K562 (cell line): ENCODE measurements around the gene CEL. TPM values are rescaled to one million over a fixed set of nuclear protein-coding genes. Genes with fewer than 3 reads are reported as not detected.
A peak's percentile ranks its signal among the peaks of the same experiment; 100 is the strongest.

ENCODE experiments used
- CHCHD3 ChIP-seq: fragments of 250-450 bp; sonication (Bioruptor Pico); IDR thresholded peaks from 2 replicates; pipeline ENCODE4 v2.1.2; 2022; ENCODE audit warnings: mild to moderate bottlenecking
- DNMT1 ChIP-seq: fragments of 450-650 bp; IDR thresholded peaks from 2 replicates; pipeline ENCODE4 v1.6.1; 2016; ENCODE audit warnings: antibody characterized with exemption, mild to moderate bottlenecking
- EP400 ChIP-seq: fragments of 450-650 bp; IDR thresholded peaks from 2 replicates; pipeline ENCODE4 v1.6.1; 2017; ENCODE audit warnings: antibody characterized with exemption, mild to moderate bottlenecking, moderate library complexity
- EWSR1 ChIP-seq: fragments of 450-650 bp; IDR thresholded peaks from 2 replicates; pipeline ENCODE4 v1.6.1; 2018; ENCODE audit warnings: borderline replicate concordance, mild to moderate bottlenecking, low read depth, moderate library complexity; ENCODE audit not compliant: partially characterized antibody
- JUND ChIP-seq, 2 experiments: IDR thresholded peaks; 2 replicates in 1 of 2; 3 replicates in 1 of 2; pipeline ENCODE4 v1.6.1; 2011; ENCODE audit warnings: borderline replicate concordance in 2 of 2, low read depth in 2 of 2, low read length in 2 of 2, improper control_type of control experiment in 1 of 2, missing biosample characterization in 1 of 2, missing genetic modification characterization in 1 of 2, missing genetic modification reagents in 1 of 2
- MAZ ChIP-seq, 2 experiments: fragments of 450-650 bp in 1 of 2; sonication (generic) in 1 of 2; formaldehyde crosslinking; IDR thresholded peaks in 1 of 2; conservative IDR thresholded peaks in 1 of 2; 2 replicates each; pipeline versions ENCODE4 v1.4.0 to v1.5.0; 2020; ENCODE audit warnings: mild to moderate bottlenecking in 1 of 2, missing genetic modification reagents in 1 of 2
- NCOA1 ChIP-seq: fragments of 450-650 bp; IDR thresholded peaks from 2 replicates; pipeline ENCODE4 v1.6.1; 2016; ENCODE audit warnings: low read depth
- NEUROD1 ChIP-seq: fragments of 150-350 bp; IDR thresholded peaks from 2 replicates; pipeline ENCODE4 v1.6.1; 2014; ENCODE audit warnings: borderline replicate concordance, low read length, low read depth; ENCODE audit not compliant: partially characterized antibody
- NR2C1 ChIP-seq, 2 experiments: fragments of 450-650 bp; IDR thresholded peaks; 2 replicates each; pipeline ENCODE4 v1.6.1; 2017; ENCODE audit warnings: mild to moderate bottlenecking in 2 of 2, antibody characterized with exemption in 1 of 2, inconsistent platforms in 1 of 2, missing compliant biosample characterization in 1 of 2, missing genetic modification characterization in 1 of 2
- RNF2 ChIP-seq: sonication (generic); IDR thresholded peaks from 2 replicates; pipeline ENCODE4 v1.6.1; 2016
- SMARCB1 ChIP-seq: IDR thresholded peaks from 2 replicates; pipeline ENCODE4 v1.6.1; 2011; ENCODE audit warnings: improper control_type of control experiment, low read depth; ENCODE audit not compliant: insufficient read length
- SREBF2 ChIP-seq: sonication (generic); formaldehyde crosslinking; IDR thresholded peaks from 2 replicates; pipeline ENCODE4 v1.4.0; 2020; ENCODE audit warnings: mild to moderate bottlenecking, missing genetic modification reagents
- ZFPM2 ChIP-seq: fragments of 250-450 bp; sonication (Bioruptor Pico); IDR thresholded peaks from 2 replicates; pipeline ENCODE4 v1.5.1; 2022; ENCODE audit warnings: mild to moderate bottlenecking
- ZNF124 ChIP-seq: sonication (generic); formaldehyde crosslinking; IDR thresholded peaks from 2 replicates; pipeline ENCODE4 v1.8.1; 2022; ENCODE audit warnings: missing genetic modification reagents
- polyA plus RNA-seq, 8 experiments: library from polyadenylated mRNA; depleted of rRNA in 4 of 8; stranded (reverse) in 5 of 8; unstranded in 3 of 8; fragments of >200 nt; fragmentation: Nextera tagmentation in 2 of 8; fragmentation: Illumina TruSeq in 1 of 8; extraction: Ambion mirVana in 2 of 8; extraction: Trizol in 1 of 8; gene quantifications; 2 replicates each; pipeline versions ENCODE4 v1.2.1 to v1.2.3, GENCODE V29; 2011 to 2014; ENCODE audit warnings: inconsistent platforms in 1 of 8, missing spikeins in 1 of 8
- total RNA-seq, 7 experiments: library from RNA; depleted of rRNA in 6 of 7; stranded (reverse); fragments of >200 nt in 6 of 7; fragmentation: Illumina TruSeq in 2 of 7; extraction: Trizol in 2 of 7; gene quantifications; 2 replicates each; pipeline versions ENCODE4 v1.2.1 to v1.2.3, GENCODE V29; 2011 to 2021; ENCODE audit warnings: low replicate concordance in 1 of 7
- TF ChIP-seq, protein P1 (sequence below), 2 experiments: fragments of 450-650 bp; IDR thresholded peaks; 2 replicates each; pipeline ENCODE4 v1.6.1; 2016; ENCODE audit warnings: mild to moderate bottlenecking in 2 of 2, borderline replicate concordance in 1 of 2, low read depth in 1 of 2, moderate library complexity in 1 of 2
- TF ChIP-seq, protein P2 (sequence below): IDR thresholded peaks from 2 replicates; pipeline ENCODE4 v1.6.1; 2012; ENCODE audit warnings: low read depth, low read length, improper control_type of control experiment, borderline replicate concordance

The CEL gene
- total and polyA plus RNA-seq, 9 of the 15 experiments (the other 6 are each of a cell fraction or from before 2014, with no cell fraction given), result 0.09 to 3.0 (median 0.51) TPM; not detected in 2

- TF ChIP-seq, protein P1, sequence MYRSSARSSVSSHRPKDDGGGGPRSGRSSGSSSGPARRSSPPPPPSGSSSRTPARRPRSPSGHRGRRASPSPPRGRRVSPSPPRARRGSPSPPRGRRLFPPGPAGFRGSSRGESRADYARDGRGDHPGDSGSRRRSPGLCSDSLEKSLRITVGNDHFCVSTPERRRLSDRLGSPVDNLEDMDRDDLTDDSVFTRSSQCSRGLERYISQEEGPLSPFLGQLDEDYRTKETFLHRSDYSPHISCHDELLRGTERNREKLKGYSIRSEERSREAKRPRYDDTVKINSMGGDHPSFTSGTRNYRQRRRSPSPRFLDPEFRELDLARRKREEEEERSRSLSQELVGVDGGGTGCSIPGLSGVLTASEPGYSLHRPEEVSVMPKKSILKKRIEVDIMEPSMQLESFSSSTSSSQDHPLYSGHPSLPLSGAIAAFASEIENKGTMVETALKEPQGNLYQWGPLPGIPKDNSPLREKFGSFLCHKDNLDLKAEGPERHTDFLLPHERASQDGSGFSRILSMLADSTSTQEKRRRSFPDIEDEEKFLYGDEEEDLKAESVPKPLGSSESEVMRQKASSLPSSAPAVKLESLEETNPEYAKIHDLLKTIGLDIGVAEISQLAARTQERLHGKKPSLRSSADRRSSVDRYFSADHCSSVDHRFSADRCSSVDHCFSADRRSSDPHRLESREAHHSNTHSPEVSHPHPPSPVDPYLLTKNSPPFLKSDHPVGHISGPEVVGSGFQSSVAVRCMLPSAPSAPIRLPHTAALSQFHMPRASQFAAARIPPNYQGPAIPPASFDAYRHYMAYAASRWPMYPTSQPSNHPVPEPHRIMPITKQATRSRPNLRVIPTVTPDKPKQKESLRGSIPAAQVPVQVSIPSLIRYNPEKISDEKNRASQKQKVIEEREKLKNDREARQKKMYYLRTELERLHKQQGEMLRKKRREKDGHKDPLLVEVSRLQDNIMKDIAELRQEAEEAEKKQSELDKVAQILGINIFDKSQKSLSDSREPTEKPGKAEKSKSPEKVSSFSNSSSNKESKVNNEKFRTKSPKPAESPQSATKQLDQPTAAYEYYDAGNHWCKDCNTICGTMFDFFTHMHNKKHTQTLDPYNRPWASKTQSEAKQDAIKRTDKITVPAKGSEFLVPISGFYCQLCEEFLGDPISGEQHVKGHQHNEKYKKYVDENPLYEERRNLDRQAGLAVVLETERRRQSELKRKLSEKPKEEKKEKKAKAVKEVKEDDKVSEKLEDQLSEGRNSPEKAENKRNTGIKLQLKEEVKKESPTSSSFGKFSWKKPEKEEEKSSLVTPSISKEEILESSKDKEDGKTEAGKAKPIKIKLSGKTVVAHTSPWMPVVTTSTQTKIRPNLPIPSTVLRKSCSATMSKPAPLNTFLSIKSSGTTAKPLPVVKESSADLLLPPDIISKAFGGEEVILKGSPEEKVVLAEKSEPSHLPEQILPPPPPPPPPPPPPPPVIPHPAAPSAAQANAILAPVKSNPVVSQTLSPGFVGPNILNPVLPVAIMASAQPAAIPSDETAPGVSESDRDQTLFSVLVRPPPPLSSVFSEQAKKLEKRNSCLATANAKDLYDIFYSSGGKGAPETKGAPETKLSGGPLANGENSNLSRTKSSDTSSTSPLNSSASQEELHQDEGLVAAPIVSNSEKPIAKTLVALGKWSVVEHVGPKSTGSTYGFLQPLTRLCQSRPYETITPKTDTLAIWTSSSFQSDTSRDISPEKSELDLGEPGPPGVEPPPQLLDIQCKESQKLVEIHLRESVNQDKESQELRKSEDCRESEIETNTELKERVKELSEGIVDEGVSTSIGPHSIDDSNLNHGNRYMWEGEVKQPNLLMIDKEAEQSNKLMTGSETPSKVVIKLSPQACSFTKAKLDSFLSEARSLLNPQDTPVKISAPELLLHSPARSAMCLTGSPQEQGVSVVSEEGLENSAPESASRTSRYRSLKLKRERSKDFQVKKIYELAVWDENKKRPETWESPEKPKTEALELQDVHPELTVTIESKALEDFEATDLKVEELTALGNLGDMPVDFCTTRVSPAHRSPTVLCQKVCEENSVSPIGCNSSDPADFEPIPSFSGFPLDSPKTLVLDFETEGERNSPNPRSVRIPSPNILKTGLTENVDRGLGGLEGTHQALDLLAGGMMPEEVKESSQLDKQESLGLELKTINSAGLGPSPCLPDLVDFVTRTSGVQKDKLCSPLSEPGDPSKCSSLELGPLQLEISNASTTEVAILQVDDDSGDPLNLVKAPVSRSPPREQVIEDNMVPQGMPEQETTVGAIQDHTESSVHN (IDR thresholded peaks at IDR 0.05; ENCODE audit: borderline replicate concordance in 1 of 2, low read depth in 1 of 2), result no peak
- TF ChIP-seq CHCHD3 (CRISPR knock-in tag) (no peak), SREBF2 (CRISPR knock-in tag) (no peak), RNF2 (no peak), SMARCB1 (no peak), EP400 (no peak), JUND (IDR thresholded peaks at IDR 0.05; ENCODE audit: borderline replicate concordance, low read depth, low read length) (no peak), JUND (tag; IDR thresholded peaks at IDR 0.05; ENCODE audit: borderline replicate concordance, low read depth, low read length) (no peak), ZFPM2 (CRISPR knock-in tag) (no peak), EWSR1 (no peak), NR2C1 (IDR thresholded peaks at IDR 0.05) (no peak), NR2C1 (tag; IDR thresholded peaks at IDR 0.05) (no peak), ZNF124 (CRISPR knock-in tag) (no peak), NCOA1 (no peak), NEUROD1 (peak; percentile 33), DNMT1 (no peak), MAZ (CRISPR knock-in tag; conservative IDR thresholded peaks at IDR 0.05 in 1 of 2, IDR thresholded peaks at IDR 0.05 in 1 of 2) (peak in 1 of 2 experiments; percentile 55; a peak in 2 of 4 replicates)
- TF ChIP-seq, protein P2, sequence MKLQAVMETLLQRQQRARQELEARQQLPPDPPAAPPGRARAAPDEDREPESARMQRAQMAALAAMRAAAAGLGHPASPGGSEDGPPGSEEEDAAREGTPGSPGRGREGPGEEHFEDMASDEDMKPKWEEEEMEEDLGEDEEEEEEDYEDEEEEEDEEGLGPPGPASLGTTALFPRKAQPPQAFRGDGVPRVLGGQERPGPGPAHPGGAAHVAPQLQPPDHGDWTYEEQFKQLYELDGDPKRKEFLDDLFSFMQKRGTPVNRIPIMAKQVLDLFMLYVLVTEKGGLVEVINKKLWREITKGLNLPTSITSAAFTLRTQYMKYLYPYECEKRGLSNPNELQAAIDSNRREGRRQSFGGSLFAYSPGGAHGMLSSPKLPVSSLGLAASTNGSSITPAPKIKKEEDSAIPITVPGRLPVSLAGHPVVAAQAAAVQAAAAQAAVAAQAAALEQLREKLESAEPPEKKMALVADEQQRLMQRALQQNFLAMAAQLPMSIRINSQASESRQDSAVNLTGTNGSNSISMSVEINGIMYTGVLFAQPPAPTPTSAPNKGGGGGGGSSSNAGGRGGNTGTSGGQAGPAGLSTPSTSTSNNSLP, result no peak
These were observed 41.6 kb downstream of the CEL start (continued) for GRCh38 chr9:133103183-133103986.
